K562 (cell line): ENCODE results near the gene APOL3. TPM values are rescaled to one million over a fixed set of nuclear protein-coding genes. Genes with fewer than 3 reads are reported as not detected.

Source experiments
- ATAC-seq: fragments of 200-7000 bp; cut with Tn5 transposase; 3 replicates; pipeline ENCODE4 v1.9.1; 2020; ENCODE audit warnings: moderate library complexity
- BruUV-seq: library from RNA; stranded (reverse); fragments of 400-500 nt; replicated peaks from 2 replicates; lab custom pipeline; 2021; lab: Mats Ljungman, UMichigan
- CTCF ChIA-PET: fragments of 300-600 bp; formaldehyde crosslinking; extraction: SDS; loops from one replicate; lab custom pipeline; 2021; ENCODE audit warnings: low intra/inter-chr PET ratio; lab: Yijun Ruan, JAX
- POLR2A ChIA-PET: fragments of 300-600, 350-650 bp; sonication (Branson Sonifier 250); formaldehyde crosslinking; extraction: SDS; loops from one replicate; lab custom pipeline; 2021; ENCODE audit warnings: antibody characterized with exemption, inconsistent platforms; lab: Yijun Ruan, JAX
- DNase-seq, 4 experiments: peaks; one replicate each; pipeline versions ENCODE4 v3.0.0 to v3.0.0-alpha.2; 2011 to 2018; ENCODE audit warnings: low spot score in 3 of 4, mixed read lengths in 3 of 4; ENCODE audit errors: extremely low read depth in 1 of 4
- FAIRE-seq: peaks from 2 replicates; lab custom pipeline; 2011; peaks lifted over from hg19 to GRCh38; lab: Jason Lieb, UNC
- H2AFZ ChIP-seq: 2 replicates; pipeline ENCODE4 v1.6.0; 2011; ENCODE audit warnings: low read depth, low read length, control low read depth, inconsistent platforms
- H3K27ac ChIP-seq: fragments of 200-600 bp; 3 replicates; pipeline ENCODE4 v1.8.0; 2011; ENCODE audit warnings: low read depth, mild to moderate bottlenecking, control low read depth, inconsistent platforms, low read length, moderate library complexity, mixed read lengths; ENCODE audit errors: extremely low read depth
- H3K27me3 ChIP-seq, 2 experiments: fragments of 300-600 bp in 1 of 2; 2 replicates in 1 of 2; 3 replicates in 1 of 2; pipeline versions ENCODE4 v1.6.0 to v1.8.0; 2011; ENCODE audit warnings: inconsistent platforms in 2 of 2, low read length in 2 of 2, mild to moderate bottlenecking in 1 of 2, mixed read lengths in 1 of 2, moderate library complexity in 1 of 2; ENCODE audit not compliant: control insufficient read depth in 2 of 2, insufficient read depth in 2 of 2
- H3K36me3 ChIP-seq: fragments of 300-600 bp; 3 replicates; pipeline ENCODE4 v1.8.0; 2011; ENCODE audit warnings: mild to moderate bottlenecking, low read length, inconsistent platforms; ENCODE audit not compliant: control insufficient read depth, insufficient read depth
- H3K4me1 ChIP-seq, 2 experiments: fragments of 200-600 bp in 1 of 2; replicated peaks in 1 of 2; 2 replicates in 1 of 2; 3 replicates in 1 of 2; pipeline versions ENCODE4 v1.5.1 to v1.8.0; 2011; ENCODE audit warnings: inconsistent platforms in 2 of 2, low read length in 2 of 2, mild to moderate bottlenecking in 1 of 2, mixed read lengths in 1 of 2, moderate library complexity in 1 of 2; ENCODE audit not compliant: control insufficient read depth in 2 of 2, insufficient read depth in 2 of 2
- H3K4me2 ChIP-seq: 2 replicates; pipeline ENCODE4 v1.6.1; 2011; ENCODE audit warnings: low read length, control low read depth, inconsistent platforms, mixed read lengths; ENCODE audit not compliant: insufficient read depth
- H3K4me3 ChIP-seq: fragments of 200-600 bp; sonication (generic), shearing (Covaris generic); 2 replicates; pipeline ENCODE4 v1.5.1; 2016; ENCODE audit warnings: control low read depth, inconsistent platforms
- H3K79me2 ChIP-seq: fragments of 200-600 bp; 3 replicates; pipeline ENCODE4 v1.8.0; 2011; ENCODE audit warnings: low read length, inconsistent platforms; ENCODE audit not compliant: control insufficient read depth, insufficient read depth
- H3K9ac ChIP-seq, 2 experiments: 2 replicates each; pipeline versions ENCODE4 v1.6.0 to v1.6.1; 2011; ENCODE audit warnings: low read depth in 2 of 2, low read length in 2 of 2, control low read depth in 1 of 2, inconsistent platforms in 1 of 2, mild to moderate bottlenecking in 1 of 2, mixed read lengths in 1 of 2; ENCODE audit not compliant: insufficient read depth in 1 of 2
- H3K9me1 ChIP-seq: one replicate; pipeline ENCODE4 v1.6.0; 2011; ENCODE audit warnings: inconsistent platforms, mild to moderate bottlenecking, low read length, moderate library complexity; ENCODE audit not compliant: control insufficient read depth, insufficient read depth
- H3K9me3 ChIP-seq: replicated peaks from 2 replicates; pipeline ENCODE4 v1.5.1; 2011; ENCODE audit warnings: low read depth, low read length, inconsistent platforms; ENCODE audit not compliant: control insufficient read depth, insufficient read depth
- H4K20me1 ChIP-seq: replicated peaks from 2 replicates; pipeline ENCODE4 v1.6.1; 2011; ENCODE audit warnings: low read length, inconsistent platforms, mixed read lengths; ENCODE audit not compliant: control insufficient read depth, insufficient read depth
- ATF6 ChIP-seq: sonication (generic); formaldehyde crosslinking; IDR thresholded peaks from 2 replicates; pipeline ENCODE4 v1.4.0; 2020; ENCODE audit warnings: mild to moderate bottlenecking, missing genetic modification reagents
- DEAF1 ChIP-seq: fragments of 450-650 bp; formaldehyde crosslinking; IDR thresholded peaks from 2 replicates; pipeline ENCODE4 v1.4.0; 2020; ENCODE audit warnings: mild to moderate bottlenecking, moderate library complexity
- GATAD2A ChIP-seq: fragments of 450-650 bp; IDR thresholded peaks from 2 replicates; pipeline ENCODE4 v1.6.1; 2017
- GTF2F1 ChIP-seq: IDR thresholded peaks from 2 replicates; pipeline ENCODE4 v1.6.1; 2011; ENCODE audit warnings: low read depth, low read length, improper control_type of control experiment
- NCOR1 ChIP-seq: fragments of 450-650 bp; IDR thresholded peaks from 2 replicates; pipeline ENCODE4 v1.6.1; 2016; ENCODE audit warnings: mild to moderate bottlenecking, moderate library complexity
- NR3C1 ChIP-seq: sonication (generic); formaldehyde crosslinking; IDR thresholded peaks from 2 replicates; pipeline ENCODE4 v1.8.1; 2022; ENCODE audit warnings: missing genetic modification reagents
- POLR3G ChIP-seq: IDR thresholded peaks from 2 replicates; pipeline ENCODE4 v1.6.1; 2011; ENCODE audit not compliant: insufficient read length, insufficient replicate concordance; ENCODE audit errors: extremely low read depth
- RBM25 ChIP-seq: fragments of 200-400 bp; formaldehyde crosslinking; IDR thresholded peaks from 2 replicates; pipeline ENCODE4 v1.6.1; 2018; ENCODE audit warnings: low read length, low read depth, moderate library complexity; ENCODE audit not compliant: severe bottlenecking
- REST ChIP-seq, 2 experiments: fragments of 450-650 bp; formaldehyde crosslinking in 1 of 2; IDR thresholded peaks; 2 replicates each; pipeline versions ENCODE4 v1.4.0 to v1.6.1; 2014 to 2020; ENCODE audit warnings: mild to moderate bottlenecking in 2 of 2, borderline replicate concordance in 1 of 2, low read depth in 1 of 2
- WGBS: fragments of 100-300 bp; shearing (Covaris generic); methylation state at CpG from one replicate; pipeline ENCODE4 v1.1.6; 2016; ENCODE audit warnings: low coverage, mixed read lengths; ENCODE audit not compliant: insufficient coverage; ENCODE audit errors: missing lambda C conversion rate; 5-methylcytosine and 5-hydroxymethylcytosine counted together
- in situ Hi-C: fragments of 300-500 bp; cut with MboI; formaldehyde crosslinking; loops from 4 replicates; pipeline ENCODE4 v1.15.0; 2018; ENCODE audit warnings: inconsistent platforms, mixed read lengths
- intact Hi-C: fragments of 100-400 bp; cut with micrococcal nuclease; formaldehyde crosslinking; loops from 2 replicates; pipeline ENCODE4 v1.14.2; 2022
- polyA plus RNA-seq, 8 experiments: library from polyadenylated mRNA; depleted of rRNA in 4 of 8; stranded (reverse) in 5 of 8; unstranded in 3 of 8; fragments of >200 nt; fragmentation: Nextera tagmentation in 2 of 8; fragmentation: Illumina TruSeq in 1 of 8; extraction: Ambion mirVana in 2 of 8; extraction: Trizol in 1 of 8; gene quantifications; 2 replicates each; pipeline versions ENCODE4 v1.2.1 to v1.2.3, GENCODE V29; 2011 to 2014; ENCODE audit warnings: inconsistent platforms in 1 of 8, missing spikeins in 1 of 8
- total RNA-seq, 7 experiments: library from RNA; depleted of rRNA in 6 of 7; stranded (reverse); fragments of >200 nt in 6 of 7; fragmentation: Illumina TruSeq in 2 of 7; extraction: Trizol in 2 of 7; gene quantifications; 2 replicates each; pipeline versions ENCODE4 v1.2.1 to v1.2.3, GENCODE V29; 2011 to 2021; ENCODE audit warnings: low replicate concordance in 1 of 7

Gene APOL3
- total and polyA plus RNA-seq, 9 of the 15 experiments (the other 6 are each of a cell fraction or from before 2014, with no cell fraction given): 0.25 to 1.1 (median 0.56) TPM; not detected in 1

- ChIA-PET CTCF (interaction anchor here (0.6 to 1.1 kb wide), 4 partner anchors 33 to 325 kb away, joined by 3 to 5 read pairs (median 4); no protein-coding TSS in a partner anchor), POLR2A (no interaction called here)
- DNase-seq: peak in 2 of 4 experiments; percentile 27 to 59
- in situ Hi-C loops (loop anchor here (5.0 kb wide), 1 partner anchor 37 kb away; no protein-coding TSS in a partner anchor), intact Hi-C loops (loop anchor here (1.0 to 5.0 kb wide), 3 partner anchors 35 to 142 kb away; no protein-coding TSS in a partner anchor)
- no peak overlapping the region for H3K4me2 ChIP-seq
- no peak overlapping the region; a peak in 1 of 4 replicates for H3K9ac ChIP-seq
- no peaks in the 10 kb centered on the region for H4K20me1 ChIP-seq
- H3K9me1 ChIP-seq: no peaks in the 10 kb centered on the region
- H3K79me2 ChIP-seq: no peaks in the 10 kb centered on the region
- no peak overlapping the region; the same call in 1 of the 2 replicates for H2AFZ ChIP-seq
- peaks cover 0 to 3% of the 10 kb centered on the region in 2 experiments; a peak in 1 of 5 replicates for H3K4me1 ChIP-seq
- 22% methylated on average over 10 of the region's 12 CpGs for WGBS
- H3K4me3 ChIP-seq: no peak overlapping the region
- H3K9me3 ChIP-seq: no peaks in the 10 kb centered on the region
- peak; percentile 93 for ATAC-seq
- BruUV-seq: no TSS peak
- no peak overlapping the region for H3K27ac ChIP-seq
- FAIRE-seq: peak; percentile 96
- no peaks in the 10 kb centered on the region for H3K36me3 ChIP-seq
- peaks cover 5 to 16% of the 10 kb centered on the region in 2 experiments; a peak in 3 of 5 replicates for H3K27me3 ChIP-seq
- TF ChIP-seq POLR3G (no peak), GTF2F1 (no peak), NCOR1 (no peak), NR3C1 (no peak), DEAF1 (CRISPR knock-in tag) (peak; percentile 50), RBM25 (no peak), GATAD2A (no peak), ATF6 (CRISPR knock-in tag) (no peak), REST (IDR thresholded peaks at IDR 0.05; ENCODE audit: borderline replicate concordance) (peak; percentile 79; the same call in 1 of the 2 replicates), REST (CRISPR knock-in tag; IDR thresholded peaks at IDR 0.05; ENCODE audit: low read depth) (no peak)
These were observed 15.5 kb downstream of the APOL3 start for GRCh38 chr22:36144886-36145541.
